HCT116 (cell line): ENCODE measurements around the gene CTCF. TPM values are rescaled to one million over a fixed set of nuclear protein-coding genes. Genes with fewer than 3 reads are reported as not detected.

ENCODE experiments used
- ATAC-seq: fragments of 200-7000 bp; cut with Tn5 transposase; 2 replicates; pipeline ENCODE4 v1.9.1; 2020; ENCODE audit warnings: mild to moderate bottlenecking, moderate library complexity
- BruUV-seq: library from RNA; stranded (reverse); fragments of 400-500 nt; replicated peaks from 2 replicates; lab custom pipeline; 2021; lab: Mats Ljungman, UMichigan
- CTCF ChIA-PET: fragments of 300-600 bp; sonication (Branson Sonifier 250); formaldehyde crosslinking; loops from one replicate; lab custom pipeline; 2021; ENCODE audit warnings: antibody characterized with exemption; lab: Charles Lee
- POLR2A ChIA-PET: fragments of 300-600, 350-600 bp; sonication (Branson Sonifier 250); formaldehyde crosslinking; loops from one replicate; lab custom pipeline; 2021; ENCODE audit warnings: antibody characterized with exemption; lab: Charles Lee
- RAD21 ChIA-PET, 2 experiments: fragments of 300-600 bp; sonication (Branson Sonifier 250); formaldehyde crosslinking; loops; one replicate each; lab custom pipeline; 2023; ENCODE audit warnings: low total read pairs in 2 of 2; ENCODE audit not compliant: uncharacterized antibody in 2 of 2, unreplicated experiment in 2 of 2, low non-redundant PET in 1 of 2; lab: Charles Lee
- DNase-seq: peaks from one replicate; pipeline ENCODE4 v3.0.0-alpha.2; 2010; ENCODE audit warnings: low read depth, low spot score
- H2AFZ ChIP-seq: fragments of 200-600 bp; shearing (Covaris generic), sonication (generic); 2 replicates; pipeline ENCODE4 v1.6.1; 2017; ENCODE audit warnings: low read depth, mixed run types, mixed read lengths, antibody characterized with exemption, low read length; ENCODE audit not compliant: poor library complexity, severe bottlenecking
- H3K27ac ChIP-seq: 2 replicates; pipeline ENCODE4 v1.5.1; 2012; ENCODE audit warnings: low read depth, low read length
- H3K27me3 ChIP-seq: fragments of 200-600 bp; sonication (generic); 2 replicates; pipeline ENCODE4 v1.6.1; 2016; ENCODE audit warnings: mixed run types, low read length, mixed read lengths; ENCODE audit not compliant: insufficient read depth
- H3K36me3 ChIP-seq, 2 experiments: fragments of 200-500 bp in 1 of 2; fragments of 200-600 bp in 1 of 2; sonication (Bioruptor generic) in 1 of 2; sonication (generic) in 1 of 2; 2 replicates each; pipeline versions ENCODE4 v1.5.1 to v1.6.1; 2014 to 2016; ENCODE audit warnings: low read length in 2 of 2, inconsistent platforms in 1 of 2, mixed read lengths in 1 of 2, mixed run types in 1 of 2; ENCODE audit not compliant: insufficient read depth in 2 of 2, control insufficient read depth in 1 of 2
- H3K4me1 ChIP-seq, 2 experiments: fragments of 200-600 bp in 1 of 2; sonication (generic) in 1 of 2; 2 replicates each; pipeline versions ENCODE4 v1.5.1 to v1.6.1; 2012 to 2017; ENCODE audit warnings: low read length in 2 of 2, inconsistent platforms in 1 of 2, mild to moderate bottlenecking in 1 of 2, mixed read lengths in 1 of 2, mixed run types in 1 of 2, moderate library complexity in 1 of 2; ENCODE audit not compliant: insufficient read depth in 2 of 2, control insufficient read depth in 1 of 2
- H3K4me2 ChIP-seq: fragments of 200-600 bp; sonication (generic); 2 replicates; pipeline ENCODE4 v1.6.1; 2017; ENCODE audit warnings: mixed run types, low read length, mixed read lengths
- H3K4me3 ChIP-seq, 2 experiments: fragments of 200-600 bp in 1 of 2; sonication (generic) in 1 of 2; replicated peaks in 1 of 2; 2 replicates each; pipeline ENCODE4 v1.5.1; 2011 to 2016; ENCODE audit warnings: low read length in 2 of 2, control low read depth in 1 of 2, low read depth in 1 of 2, mild to moderate bottlenecking in 1 of 2, mixed read lengths in 1 of 2, mixed run types in 1 of 2
- H3K79me2 ChIP-seq: fragments of 200-600 bp; sonication (generic); 2 replicates; pipeline ENCODE4 v1.6.1; 2017; ENCODE audit warnings: mild to moderate bottlenecking, mixed run types, low read length, moderate library complexity, mixed read lengths; ENCODE audit not compliant: insufficient read depth
- H3K9ac ChIP-seq: fragments of 200-600 bp; sonication (generic); 2 replicates; pipeline ENCODE4 v1.6.1; 2016; ENCODE audit warnings: low read length, mixed read lengths
- H3K9me2 ChIP-seq: fragments of 200-600 bp; sonication (generic), shearing (Covaris generic); 2 replicates; pipeline ENCODE4 v1.6.1; 2017; ENCODE audit warnings: mixed run types, mild to moderate bottlenecking, moderate library complexity; ENCODE audit not compliant: insufficient read depth
- H3K9me3 ChIP-seq, 2 experiments: fragments of 200-500 bp in 1 of 2; fragments of 200-600 bp in 1 of 2; sonication (Bioruptor generic) in 1 of 2; sonication (generic) in 1 of 2; 2 replicates each; pipeline ENCODE4 v1.6.1; 2014 to 2017; ENCODE audit warnings: low read length in 2 of 2, mixed read lengths in 2 of 2, inconsistent platforms in 1 of 2, low read depth in 1 of 2, mild to moderate bottlenecking in 1 of 2, mixed run types in 1 of 2, moderate library complexity in 1 of 2; ENCODE audit not compliant: control insufficient read depth in 1 of 2, insufficient read depth in 1 of 2
- H4K20me1 ChIP-seq: fragments of 200-600 bp; sonication (generic), shearing (Covaris generic); 2 replicates; pipeline ENCODE4 v1.6.1; 2017; ENCODE audit warnings: mixed run types, mild to moderate bottlenecking, moderate library complexity; ENCODE audit not compliant: insufficient read depth
- EGR1 ChIP-seq: IDR thresholded peaks from 2 replicates; pipeline ENCODE4 v1.6.1; 2012; ENCODE audit warnings: low read depth
- ELF1 ChIP-seq: IDR thresholded peaks from 2 replicates; pipeline ENCODE4 v1.6.1; 2012; ENCODE audit warnings: low read depth, borderline replicate concordance
- EZH2 ChIP-seq: fragments of 200-600 bp; sonication (generic); IDR thresholded peaks from 2 replicates; pipeline ENCODE4 v1.6.1; 2017; ENCODE audit warnings: antibody characterized with exemption, mixed run types
- EZH2phosphoT487 ChIP-seq: fragments of 200-600 bp; IDR thresholded peaks from 2 replicates; pipeline ENCODE4 v1.6.1; 2018; ENCODE audit warnings: antibody characterized with exemption, borderline replicate concordance
- JUND ChIP-seq: IDR thresholded peaks from 2 replicates; pipeline ENCODE4 v1.6.1; 2012
- POLR2A ChIP-seq: IDR thresholded peaks from 2 replicates; pipeline ENCODE4 v1.7.0; 2011; ENCODE audit warnings: borderline replicate concordance; ENCODE audit not compliant: insufficient read depth, insufficient read length; ENCODE audit errors: extremely low read depth
- POLR2AphosphoS5 ChIP-seq: IDR thresholded peaks from 2 replicates; pipeline ENCODE4 v1.6.1; 2011; ENCODE audit warnings: mild to moderate bottlenecking, low read depth, low read length, moderate library complexity
- SIN3A ChIP-seq: IDR thresholded peaks from 2 replicates; pipeline ENCODE4 v1.6.1; 2012; ENCODE audit warnings: low read depth
- SRF ChIP-seq: IDR thresholded peaks from 2 replicates; pipeline ENCODE4 v1.6.1; 2012; ENCODE audit warnings: low read depth
- TCF7L2 ChIP-seq: IDR thresholded peaks from 2 replicates; pipeline ENCODE4 v1.7.0; 2011; ENCODE audit warnings: borderline replicate concordance, inconsistent platforms; ENCODE audit not compliant: insufficient read depth, insufficient read length; ENCODE audit errors: extremely low read depth
- YY1 ChIP-seq: IDR thresholded peaks from 2 replicates; pipeline ENCODE4 v1.6.1; 2011; ENCODE audit warnings: low read length, low read depth, moderate library complexity, mild to moderate bottlenecking; ENCODE audit not compliant: insufficient replicate concordance; ENCODE audit errors: extremely low read depth
- ZBTB33 ChIP-seq: IDR thresholded peaks from 2 replicates; pipeline ENCODE4 v1.6.1; 2011; ENCODE audit warnings: mild to moderate bottlenecking, low read length, moderate library complexity; ENCODE audit not compliant: insufficient replicate concordance; ENCODE audit errors: extremely low read depth
- ZFX ChIP-seq: fragments of 450-650 bp; IDR thresholded peaks from 2 replicates; pipeline ENCODE4 v1.6.1; 2017
- intact Hi-C: fragments of 100-400 bp; cut with micrococcal nuclease; formaldehyde crosslinking; loops from 2 replicates; pipeline ENCODE4 v1.10.0; 2022
- total RNA-seq: library from RNA; stranded (reverse); gene quantifications from one replicate; pipeline ENCODE4 v1.2.1, GENCODE V29; 2021; ENCODE audit not compliant: unreplicated experiment

Gene CTCF
- total RNA-seq, 1 experiment from 2014 or later: 48.3 TPM

GRCh38 chr16:67632415-67633172, 70.3 kb downstream of the CTCF start:
- H3K4me3 ChIP-seq: no peak overlapping the region
- peaks cover 14% of the 10 kb centered on the region; the same call in 1 of the 2 replicates for H3K79me2 ChIP-seq
- intact Hi-C loops: no loop called here
- no peaks in the 10 kb centered on the region for H3K27me3 ChIP-seq
- POLR2A ChIA-PET: no interaction called here
- H3K27ac ChIP-seq: no peak overlapping the region
- no peak for DNase-seq
- BruUV-seq: no TSS peak
- no peak for TF ChIP-seq SIN3A
- no peak for TF ChIP-seq JUND
- no peak for TF ChIP-seq EZH2
- TF ChIP-seq POLR2AphosphoS5: no peak
- no peak for TF ChIP-seq EZH2phosphoT487
- no peak for TF ChIP-seq TCF7L2
- no peak for TF ChIP-seq ZFX
- TF ChIP-seq ZBTB33: no peak
- TF ChIP-seq EGR1: no peak
- TF ChIP-seq YY1: no peak
- TF ChIP-seq SRF: no peak
- no peak for TF ChIP-seq ELF1
- no peak for TF ChIP-seq POLR2A
- H3K4me1 ChIP-seq: no peaks in the 10 kb centered on the region
- no peaks in the 10 kb centered on the region for H3K9me2 ChIP-seq
- RAD21 ChIA-PET: no interaction called here
- H3K36me3 ChIP-seq: peaks cover 35 to 42% of the 10 kb centered on the region in 2 experiments; a peak in 3 of 4 replicates
- no peak overlapping the region for H3K4me2 ChIP-seq
- no peak for ATAC-seq
- H3K9me3 ChIP-seq: no peaks in the 10 kb centered on the region
- H4K20me1 ChIP-seq: peaks cover 6% of the 10 kb centered on the region; the same call in 1 of the 2 replicates
- no peak overlapping the region for H2AFZ ChIP-seq
- CTCF ChIA-PET: no interaction called here
- no peak overlapping the region for H3K9ac ChIP-seq
